ENCODE data around the gene STK25. TPM values are rescaled to one million over a fixed set of nuclear protein-coding genes. Genes with fewer than 3 reads are reported as not detected.

STK25 gene
- polyA plus RNA-seq, 1 donor from 2014 or later: 580 TPM

DNA sequence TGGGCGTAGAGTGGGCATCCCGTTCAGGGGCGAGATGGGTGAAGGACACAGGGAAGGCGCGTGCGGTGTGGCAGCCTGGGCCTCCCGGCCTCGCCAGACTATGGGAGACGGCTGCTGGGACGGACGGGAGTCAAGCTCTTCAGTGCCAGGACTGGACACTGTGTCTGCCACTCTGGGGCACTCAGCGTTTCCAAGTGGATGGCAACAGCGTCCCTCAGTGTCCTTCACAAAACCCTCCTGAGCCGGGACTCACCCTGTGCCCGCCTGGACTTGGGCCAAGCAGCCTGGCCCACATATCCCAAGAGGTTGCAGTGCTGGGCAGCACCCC is 33.9 kb upstream of the STK25 start:
- H3K27ac ChIP-seq (ENCODE audit: low read length): no peak overlapping the region
- no peaks in the 10 kb centered on the region for H3F3A ChIP-seq (ENCODE audit: insufficient read depth, low read length, poor library complexity, severe bottlenecking)
- no peak overlapping the region for H3K4me2 ChIP-seq (ENCODE audit: low read length)
- H2AFZ ChIP-seq (ENCODE audit: low read depth, low read length): no peak overlapping the region
- no peak overlapping the region for H3K9ac ChIP-seq (ENCODE audit: low read length)
- no peaks in the 10 kb centered on the region for H4K20me1 ChIP-seq (ENCODE audit: insufficient read depth)
- H3K9me3 ChIP-seq (ENCODE audit: low read length): no peaks in the 10 kb centered on the region
- peaks cover 28% of the 10 kb centered on the region for H3K27me3 ChIP-seq (ENCODE audit: insufficient read depth, low read depth, low read length)
- no peaks in the 10 kb centered on the region for H3K79me2 ChIP-seq (replicated peaks; ENCODE audit: insufficient read depth, low read length)
- no peaks in the 10 kb centered on the region for H3K36me3 ChIP-seq (ENCODE audit: insufficient read depth, low read length)
- H3K9me2 ChIP-seq (ENCODE audit: insufficient read depth, low read length): no peaks in the 10 kb centered on the region
- H3K4me3 ChIP-seq (ENCODE audit: low read length): no peak overlapping the region
- TF ChIP-seq RAD21 (conservative IDR thresholded peaks at IDR 0.05) (no peak), TAF1 (IDR thresholded peaks at IDR 0.05; ENCODE audit: low read depth) (no peak), MXI1 (conservative IDR thresholded peaks at IDR 0.05; ENCODE audit: poor library complexity, severe bottlenecking) (no peak)
- TF ChIP-seq, protein P1, sequence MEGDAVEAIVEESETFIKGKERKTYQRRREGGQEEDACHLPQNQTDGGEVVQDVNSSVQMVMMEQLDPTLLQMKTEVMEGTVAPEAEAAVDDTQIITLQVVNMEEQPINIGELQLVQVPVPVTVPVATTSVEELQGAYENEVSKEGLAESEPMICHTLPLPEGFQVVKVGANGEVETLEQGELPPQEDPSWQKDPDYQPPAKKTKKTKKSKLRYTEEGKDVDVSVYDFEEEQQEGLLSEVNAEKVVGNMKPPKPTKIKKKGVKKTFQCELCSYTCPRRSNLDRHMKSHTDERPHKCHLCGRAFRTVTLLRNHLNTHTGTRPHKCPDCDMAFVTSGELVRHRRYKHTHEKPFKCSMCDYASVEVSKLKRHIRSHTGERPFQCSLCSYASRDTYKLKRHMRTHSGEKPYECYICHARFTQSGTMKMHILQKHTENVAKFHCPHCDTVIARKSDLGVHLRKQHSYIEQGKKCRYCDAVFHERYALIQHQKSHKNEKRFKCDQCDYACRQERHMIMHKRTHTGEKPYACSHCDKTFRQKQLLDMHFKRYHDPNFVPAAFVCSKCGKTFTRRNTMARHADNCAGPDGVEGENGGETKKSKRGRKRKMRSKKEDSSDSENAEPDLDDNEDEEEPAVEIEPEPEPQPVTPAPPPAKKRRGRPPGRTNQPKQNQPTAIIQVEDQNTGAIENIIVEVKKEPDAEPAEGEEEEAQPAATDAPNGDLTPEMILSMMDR (IDR thresholded peaks at IDR 0.05; ENCODE audit: poor library complexity, severe bottlenecking): no peak

- TF ChIP-seq, protein P1 (IDR thresholded peaks at IDR 0.05; ENCODE audit: poor library complexity, severe bottlenecking): no peak
- TF ChIP-seq REST (IDR thresholded peaks at IDR 0.05; ENCODE audit: borderline replicate concordance): no peak
- H3K4me2 ChIP-seq (ENCODE audit: low read length): no peak overlapping the region
- no peaks in the 10 kb centered on the region for H3K9me3 ChIP-seq (ENCODE audit: low read length)
- no peaks in the 10 kb centered on the region for H3K36me3 ChIP-seq (ENCODE audit: insufficient read depth, low read length)
- H4K20me1 ChIP-seq (ENCODE audit: insufficient read depth): no peaks in the 10 kb centered on the region
- H3K4me3 ChIP-seq (ENCODE audit: low read length): peak overlapping the region; percentile 39
- H2AFZ ChIP-seq (ENCODE audit: low read depth, low read length): no peak overlapping the region
- peaks cover 28% of the 10 kb centered on the region for H3K27me3 ChIP-seq (ENCODE audit: insufficient read depth, low read depth, low read length)
- no peaks in the 10 kb centered on the region for H3K79me2 ChIP-seq (replicated peaks; ENCODE audit: insufficient read depth, low read length)
- H3K27ac ChIP-seq (ENCODE audit: low read length): no peak overlapping the region
- H3F3A ChIP-seq (ENCODE audit: insufficient read depth, low read length, poor library complexity, severe bottlenecking): no peaks in the 10 kb centered on the region
- H3K9me2 ChIP-seq (ENCODE audit: insufficient read depth, low read length): no peaks in the 10 kb centered on the region
- no peak overlapping the region for H3K9ac ChIP-seq (ENCODE audit: low read length)
Observed at GRCh38 chr2:241541564-241542277, 33.3 kb upstream of the STK25 start.
